PFSK-1 (cell line): ENCODE data around the gene PCDHGA6.

ENCODE experiments used
- FOXP2 ChIP-seq: optimal IDR thresholded peaks from 2 replicates; pipeline ENCODE3; 2011; ENCODE audit warnings: borderline replicate concordance, control low read depth, inconsistent platforms; ENCODE audit not compliant: insufficient read depth; ENCODE audit errors: extremely low read length, extremely low read depth
- POLR2AphosphoS5 ChIP-seq: IDR thresholded peaks from 2 replicates; pipeline ENCODE4 v1.6.1; 2012; ENCODE audit warnings: low read depth, mild to moderate bottlenecking, control low read depth, low read length, moderate library complexity
- SIN3A ChIP-seq: IDR thresholded peaks from 2 replicates; pipeline ENCODE4 v1.6.1; 2012; ENCODE audit warnings: mild to moderate bottlenecking, low read length, moderate library complexity, borderline replicate concordance; ENCODE audit not compliant: insufficient read depth
- TAF1 ChIP-seq: IDR thresholded peaks from 2 replicates; pipeline ENCODE4 v1.6.1; 2012; ENCODE audit warnings: low read length, control low read depth, borderline replicate concordance; ENCODE audit not compliant: insufficient read depth
- TF ChIP-seq, protein P1 (sequence below), 2 experiments: IDR thresholded peaks; 2 replicates each; pipeline versions ENCODE4 v1.6.1 to v1.8.0; 2011 to 2012; ENCODE audit warnings: low read depth in 2 of 2, low read length in 2 of 2, control low read depth in 1 of 2, inconsistent platforms in 1 of 2, mild to moderate bottlenecking in 1 of 2, moderate library complexity in 1 of 2; ENCODE audit not compliant: insufficient read depth in 1 of 2

Gene PCDHGA6

DNA sequence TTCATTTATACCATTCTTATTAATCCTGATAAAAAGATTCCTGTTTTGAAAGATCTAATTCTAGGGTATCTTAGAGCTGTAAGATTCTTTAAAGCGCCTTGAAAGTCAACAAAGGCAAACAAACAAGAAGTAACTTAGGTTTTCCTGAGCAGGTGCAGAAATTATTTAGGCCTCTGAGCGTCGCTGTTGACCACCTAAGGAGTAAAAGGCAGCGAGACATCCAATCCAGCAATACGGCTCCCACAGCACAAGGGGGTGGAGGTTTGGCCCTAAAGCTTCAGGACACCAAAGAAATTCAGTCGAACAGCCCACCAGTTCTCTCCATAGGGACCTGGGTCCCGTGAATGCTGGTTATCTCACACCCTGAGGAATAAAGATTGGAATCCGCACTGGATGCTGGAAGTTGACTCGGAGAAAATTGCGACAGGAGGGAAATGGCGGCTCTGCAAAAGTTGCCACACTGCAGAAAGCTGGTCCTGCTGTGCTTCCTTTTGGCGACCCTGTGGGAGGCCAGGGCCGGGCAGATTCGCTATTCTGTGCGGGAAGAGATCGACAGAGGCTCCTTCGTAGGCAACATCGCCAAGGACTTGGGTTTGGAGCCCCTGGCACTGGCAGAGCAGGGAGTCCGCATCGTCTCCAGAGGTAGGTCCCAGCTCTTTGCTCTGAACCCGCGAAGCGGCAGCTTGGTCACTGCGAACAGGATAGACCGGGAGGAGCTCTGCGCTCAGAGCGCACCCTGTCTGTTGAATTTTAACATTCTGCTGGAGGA lies 35.0 kb upstream of the PCDHGA6 start, which contains the start of gene PCDHGA2:
Gene PCDHGA2, plus strand, starts transcription at position 223 of the 769 bp plus-strand sequence.
- TF ChIP-seq POLR2AphosphoS5 (no peak), TAF1 (no peak), FOXP2 (no peak), SIN3A (no peak)
- TF ChIP-seq, protein P1, sequence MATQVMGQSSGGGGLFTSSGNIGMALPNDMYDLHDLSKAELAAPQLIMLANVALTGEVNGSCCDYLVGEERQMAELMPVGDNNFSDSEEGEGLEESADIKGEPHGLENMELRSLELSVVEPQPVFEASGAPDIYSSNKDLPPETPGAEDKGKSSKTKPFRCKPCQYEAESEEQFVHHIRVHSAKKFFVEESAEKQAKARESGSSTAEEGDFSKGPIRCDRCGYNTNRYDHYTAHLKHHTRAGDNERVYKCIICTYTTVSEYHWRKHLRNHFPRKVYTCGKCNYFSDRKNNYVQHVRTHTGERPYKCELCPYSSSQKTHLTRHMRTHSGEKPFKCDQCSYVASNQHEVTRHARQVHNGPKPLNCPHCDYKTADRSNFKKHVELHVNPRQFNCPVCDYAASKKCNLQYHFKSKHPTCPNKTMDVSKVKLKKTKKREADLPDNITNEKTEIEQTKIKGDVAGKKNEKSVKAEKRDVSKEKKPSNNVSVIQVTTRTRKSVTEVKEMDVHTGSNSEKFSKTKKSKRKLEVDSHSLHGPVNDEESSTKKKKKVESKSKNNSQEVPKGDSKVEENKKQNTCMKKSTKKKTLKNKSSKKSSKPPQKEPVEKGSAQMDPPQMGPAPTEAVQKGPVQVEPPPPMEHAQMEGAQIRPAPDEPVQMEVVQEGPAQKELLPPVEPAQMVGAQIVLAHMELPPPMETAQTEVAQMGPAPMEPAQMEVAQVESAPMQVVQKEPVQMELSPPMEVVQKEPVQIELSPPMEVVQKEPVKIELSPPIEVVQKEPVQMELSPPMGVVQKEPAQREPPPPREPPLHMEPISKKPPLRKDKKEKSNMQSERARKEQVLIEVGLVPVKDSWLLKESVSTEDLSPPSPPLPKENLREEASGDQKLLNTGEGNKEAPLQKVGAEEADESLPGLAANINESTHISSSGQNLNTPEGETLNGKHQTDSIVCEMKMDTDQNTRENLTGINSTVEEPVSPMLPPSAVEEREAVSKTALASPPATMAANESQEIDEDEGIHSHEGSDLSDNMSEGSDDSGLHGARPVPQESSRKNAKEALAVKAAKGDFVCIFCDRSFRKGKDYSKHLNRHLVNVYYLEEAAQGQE (IDR thresholded peaks at IDR 0.05; ENCODE audit: insufficient read depth in 1 of 2, low read depth in 2 of 2, low read length in 2 of 2) = no peak

DNA sequence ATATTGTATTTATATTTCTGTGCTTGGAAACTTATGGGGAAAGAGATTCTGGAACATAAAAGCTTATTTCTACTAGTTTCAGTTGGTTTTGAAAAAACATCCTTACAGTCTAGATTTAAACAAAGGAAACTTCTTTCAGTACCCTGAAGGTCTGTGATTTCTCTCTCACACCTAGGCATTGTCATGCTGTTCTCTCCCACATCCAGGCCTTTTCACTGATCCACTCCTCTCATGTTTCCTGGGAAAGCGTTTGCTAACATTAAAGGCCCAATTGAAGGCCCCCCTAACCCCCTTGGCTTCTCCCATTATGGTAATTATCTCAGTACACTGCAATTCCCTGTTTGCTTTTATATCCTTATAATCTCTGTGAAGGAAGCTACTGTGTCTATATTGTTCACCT lies 30.9 kb upstream of the PCDHGA6 start:
- TF ChIP-seq FOXP2 (no peak), TAF1 (no peak), POLR2AphosphoS5 (no peak), SIN3A (no peak)
- TF ChIP-seq, protein P1 (IDR thresholded peaks at IDR 0.05; ENCODE audit: insufficient read depth in 1 of 2, low read depth in 2 of 2, low read length in 2 of 2) = no peak

DNA sequence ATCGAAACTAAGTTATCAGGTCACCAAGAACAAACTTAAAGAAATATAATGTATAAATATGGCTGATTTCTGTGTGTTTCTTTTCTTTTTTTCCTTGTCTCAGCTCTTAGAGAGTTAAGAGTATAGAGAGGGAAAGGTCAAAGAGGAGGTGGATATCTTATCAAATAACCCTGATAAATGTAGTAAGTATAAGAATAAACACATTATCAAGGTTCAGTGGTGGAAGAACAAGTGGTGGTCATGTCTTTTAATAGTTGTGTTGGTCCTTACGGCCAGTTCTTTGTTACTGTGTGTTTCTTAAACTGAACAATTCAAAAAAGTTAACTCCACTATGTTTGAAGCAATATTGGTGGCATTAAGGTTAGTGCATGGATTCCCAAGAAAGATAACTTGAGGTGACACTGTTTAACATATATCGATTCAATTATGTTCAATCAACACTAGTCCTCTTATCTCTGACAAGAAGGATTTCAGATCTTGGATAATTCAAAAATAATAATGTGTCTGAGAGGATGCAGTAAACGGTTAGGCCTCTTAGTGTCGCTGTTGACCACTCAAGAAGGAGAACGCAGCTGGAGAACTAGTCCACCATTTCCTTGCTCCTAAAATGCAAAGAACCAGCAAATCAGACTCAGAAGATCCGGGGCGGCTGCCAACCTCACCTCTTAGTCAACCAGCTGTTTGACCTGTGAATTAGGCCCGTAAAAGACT lies 30.3 kb upstream of the PCDHGA6 start, which contains the start of gene PCDHGA3:
Gene PCDHGA3, plus strand, starts transcription at position 588 of the 711 bp plus-strand sequence. CDS start 205 bp downstream, outside the sequence.
- TF ChIP-seq TAF1 (no peak), POLR2AphosphoS5 (no peak), SIN3A (no peak), FOXP2 (no peak)
- TF ChIP-seq, protein P1 (IDR thresholded peaks at IDR 0.05; ENCODE audit: insufficient read depth in 1 of 2, low read depth in 2 of 2, low read length in 2 of 2) = no peak

DNA sequence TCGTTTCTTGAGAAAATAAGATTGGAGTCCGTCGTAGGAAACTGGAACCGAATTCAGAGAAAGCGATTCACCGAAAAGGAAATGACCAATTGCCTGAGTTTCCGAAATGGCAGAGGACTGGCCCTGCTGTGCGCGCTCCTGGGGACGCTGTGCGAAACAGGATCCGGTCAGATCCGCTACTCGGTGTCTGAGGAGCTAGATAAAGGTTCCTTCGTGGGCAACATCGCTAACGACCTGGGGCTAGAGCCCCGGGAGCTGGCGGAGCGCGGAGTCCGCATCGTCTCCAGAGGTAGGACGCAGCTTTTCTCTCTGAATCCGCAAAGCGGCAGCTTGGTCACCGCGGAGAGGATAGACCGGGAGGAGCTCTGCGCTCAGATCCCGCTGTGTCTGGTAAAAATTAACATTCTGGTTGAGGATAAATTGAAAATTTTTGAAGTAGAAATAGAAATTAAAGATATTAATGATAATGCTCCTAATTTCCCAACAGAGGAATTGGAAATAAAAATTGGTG lies 29.7 kb upstream of the PCDHGA6 start:
- TF ChIP-seq, protein P1 (IDR thresholded peaks at IDR 0.05; ENCODE audit: insufficient read depth in 1 of 2, low read depth in 2 of 2, low read length in 2 of 2) = no peak
- TF ChIP-seq POLR2AphosphoS5 (no peak), TAF1 (no peak), SIN3A (no peak), FOXP2 (no peak)
